ENCODE measurements around the gene PIP4K2A. TPM values are rescaled to one million over a fixed set of nuclear protein-coding genes. Genes with fewer than 3 reads are reported as not detected.
"Not testable (repeated sequence)": the region's sequence is repeated elsewhere in the genome, so short reads cannot be mapped to it uniquely, and the experiment has no call there.

The PIP4K2A gene
- total RNA-seq, 2 experiments from 2014 or later = 119 to 127 TPM

DNA sequence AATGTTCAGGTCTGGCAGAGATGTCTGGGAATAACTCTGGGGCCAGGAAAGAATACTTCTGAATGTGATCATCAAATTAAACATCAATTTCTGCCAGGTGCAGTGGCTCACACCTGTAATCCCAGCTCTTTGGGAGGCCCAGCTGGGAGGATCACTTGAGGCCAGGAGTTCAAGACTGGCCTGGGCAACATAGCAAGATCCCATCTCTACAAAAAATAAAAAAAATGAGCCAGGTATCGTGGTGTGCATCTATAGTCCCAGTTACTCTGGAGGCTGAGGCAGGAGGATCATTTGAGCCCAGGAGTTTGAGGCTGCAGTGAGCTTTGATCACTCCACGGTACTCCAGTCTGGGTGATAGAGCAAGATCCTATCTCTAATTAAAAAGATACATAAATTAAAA is 214.4 kb downstream of the PIP4K2A start:
- POLR2A ChIA-PET, CTCF ChIA-PET: not testable (repeated sequence)

DNA sequence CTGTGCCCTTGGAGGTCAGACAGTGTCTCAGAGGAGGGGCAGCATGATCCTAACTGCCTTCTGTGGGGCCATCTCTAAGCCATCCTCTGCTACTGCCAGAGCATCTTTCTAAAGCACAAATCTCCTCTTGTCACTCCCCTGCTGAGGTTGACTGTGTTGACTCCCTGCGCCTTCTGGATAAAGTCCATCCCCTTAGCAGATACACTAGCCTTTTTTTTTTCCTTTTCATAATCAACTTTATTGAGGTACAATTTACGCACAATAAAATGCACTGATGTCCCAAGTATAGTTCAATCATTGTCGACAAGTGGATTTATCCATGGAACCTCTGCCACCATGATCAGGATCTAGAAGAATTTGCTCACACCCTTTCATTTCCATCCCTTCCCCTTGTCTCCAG is 219.0 kb downstream of the PIP4K2A start:
- ChIA-PET POLR2A (no interaction called here), CTCF (no interaction called here)

DNA sequence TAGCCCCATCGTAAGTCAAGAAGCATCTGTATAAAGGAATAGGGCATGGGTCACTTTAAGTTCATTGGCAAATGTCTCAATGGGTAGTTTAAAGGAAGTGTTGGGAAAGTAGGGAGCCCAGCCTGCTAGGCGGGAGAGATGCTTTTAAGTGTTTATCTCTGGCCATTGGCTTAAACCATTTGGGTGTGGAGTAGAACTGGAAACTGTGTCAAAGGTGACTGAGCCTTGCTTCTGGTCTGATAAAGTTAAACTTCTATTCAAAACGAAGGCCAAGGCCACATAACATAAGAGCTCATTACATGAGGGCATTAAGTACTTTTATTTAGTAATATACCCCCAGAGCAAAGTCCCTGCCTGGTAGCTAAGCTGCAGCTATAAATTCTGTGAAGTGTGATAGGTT is 220.4 kb downstream of the PIP4K2A start:
- ChIA-PET POLR2A (no interaction called here), CTCF (no interaction called here)

GRCh38 chr10:22491931-22492615 is 222.3 kb downstream of the PIP4K2A start:
- POLR2A ChIA-PET = no interaction called here

DNA sequence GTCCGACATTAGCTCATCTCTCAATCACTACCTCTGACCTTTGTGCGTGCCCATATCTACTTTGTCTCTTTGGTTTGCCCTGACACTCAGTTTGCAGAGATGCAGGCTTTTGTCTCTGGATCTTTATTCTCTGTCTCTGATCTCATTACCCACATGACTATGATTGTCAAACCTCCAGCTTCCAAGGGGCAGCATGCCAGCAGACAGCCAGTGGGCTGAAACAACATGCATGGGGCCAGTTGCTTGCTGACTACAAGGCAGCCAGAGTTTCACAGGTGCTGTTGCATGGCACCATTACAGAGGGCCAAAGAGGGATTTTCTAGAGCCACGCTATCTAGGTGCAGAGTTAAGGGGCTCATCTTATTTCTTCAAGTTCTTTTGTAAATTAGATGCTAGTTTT is 222.9 kb downstream of the PIP4K2A start:
- CTCF ChIA-PET = interaction anchor here (1.3 kb wide), 1 partner anchor 13 kb away, joined by 3 read pairs; no protein-coding TSS in a partner anchor

More at GRCh38 chr10:22491931-22492615, 222.3 kb downstream of the PIP4K2A start:
- CTCF ChIA-PET = interaction anchor here (1.3 kb wide), 1 partner anchor 13 kb away, joined by 3 read pairs; no protein-coding TSS in a partner anchor

GRCh38 chr10:22489975-22490374 is 224.4 kb downstream of the PIP4K2A start:
- POLR2A ChIA-PET = no interaction called here

More for the DNA sequence above, 222.9 kb downstream of the PIP4K2A start:
- POLR2A ChIA-PET = no interaction called here

GRCh38 chr10:22489467-22489866 is 224.9 kb downstream of the PIP4K2A start:
- POLR2A ChIA-PET = no interaction called here

More at GRCh38 chr10:22489975-22490374, 224.4 kb downstream of the PIP4K2A start:
- CTCF ChIA-PET = no interaction called here

DNA sequence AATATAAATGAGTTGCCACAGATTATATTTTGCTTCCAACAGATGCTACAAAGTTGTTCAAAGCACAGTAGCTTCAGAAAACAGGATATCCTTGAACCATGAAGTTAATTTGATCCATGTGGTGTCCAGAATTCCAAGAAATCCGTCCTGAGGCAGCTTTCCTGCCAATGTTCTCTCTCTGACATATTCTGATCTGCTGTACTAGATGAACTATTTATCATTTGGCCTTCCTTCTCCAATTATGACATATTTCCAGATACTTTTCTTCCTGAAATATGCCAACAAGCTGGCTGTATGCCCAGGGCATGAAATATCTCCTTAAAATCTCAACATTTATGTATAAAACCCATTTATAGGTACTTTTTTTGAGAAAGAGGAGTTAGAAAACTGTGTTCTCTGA is 227.9 kb downstream of the PIP4K2A start:
- ChIA-PET CTCF (no interaction called here), POLR2A (no interaction called here)

More at GRCh38 chr10:22489467-22489866, 224.9 kb downstream of the PIP4K2A start:
- CTCF ChIA-PET = no interaction called here

Other genes with a start within 250 kb of the PIP4K2A start
- not detected for gene ARMC3, start 213.5 kb upstream of the PIP4K2A start, total RNA-seq

Data from activated CD8-positive, alpha-beta memory T cell treated with anti-CD3 and anti-CD28 coated beads for 36 hours (primary cell).